Measurements from ENCODE around the gene KAZN.

Gene KAZN

DNA sequence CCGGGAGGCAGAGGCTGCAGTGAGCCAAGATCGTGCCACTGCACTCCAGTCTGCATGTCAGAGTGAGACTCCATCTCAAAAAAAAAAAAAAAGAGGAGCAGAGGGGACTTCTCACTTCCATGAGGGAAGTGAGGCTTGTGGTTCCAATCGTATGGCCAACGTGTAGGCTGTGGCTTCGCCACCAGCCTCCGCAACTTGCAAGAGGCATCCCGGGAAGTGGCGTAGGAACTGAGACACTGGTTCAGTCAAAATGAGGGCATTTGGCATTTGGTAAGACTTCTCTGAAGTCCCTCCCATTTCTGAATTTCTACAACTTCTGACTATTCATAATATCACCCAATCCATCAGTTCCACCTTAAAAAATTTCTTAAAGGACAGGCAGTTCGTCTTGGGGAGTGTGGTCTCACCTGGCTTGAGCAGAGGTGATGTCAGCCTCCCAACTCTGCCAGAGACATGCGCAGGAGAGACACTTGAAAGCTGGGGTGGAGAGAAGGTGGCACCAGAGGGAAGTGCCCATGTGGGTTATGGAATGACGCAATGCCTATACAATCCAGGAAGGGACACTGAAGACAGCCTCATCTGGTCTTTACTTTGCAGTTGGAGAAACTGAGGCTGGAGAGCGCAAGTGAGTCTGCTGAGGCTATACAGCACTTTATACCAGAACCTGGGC, 17.2 kb downstream of the KAZN start:
- no peak for TF ChIP-seq CTCF (IDR thresholded peaks at IDR 0.05; ENCODE audit: low read depth, low read length, missing control alignments)

DNA sequence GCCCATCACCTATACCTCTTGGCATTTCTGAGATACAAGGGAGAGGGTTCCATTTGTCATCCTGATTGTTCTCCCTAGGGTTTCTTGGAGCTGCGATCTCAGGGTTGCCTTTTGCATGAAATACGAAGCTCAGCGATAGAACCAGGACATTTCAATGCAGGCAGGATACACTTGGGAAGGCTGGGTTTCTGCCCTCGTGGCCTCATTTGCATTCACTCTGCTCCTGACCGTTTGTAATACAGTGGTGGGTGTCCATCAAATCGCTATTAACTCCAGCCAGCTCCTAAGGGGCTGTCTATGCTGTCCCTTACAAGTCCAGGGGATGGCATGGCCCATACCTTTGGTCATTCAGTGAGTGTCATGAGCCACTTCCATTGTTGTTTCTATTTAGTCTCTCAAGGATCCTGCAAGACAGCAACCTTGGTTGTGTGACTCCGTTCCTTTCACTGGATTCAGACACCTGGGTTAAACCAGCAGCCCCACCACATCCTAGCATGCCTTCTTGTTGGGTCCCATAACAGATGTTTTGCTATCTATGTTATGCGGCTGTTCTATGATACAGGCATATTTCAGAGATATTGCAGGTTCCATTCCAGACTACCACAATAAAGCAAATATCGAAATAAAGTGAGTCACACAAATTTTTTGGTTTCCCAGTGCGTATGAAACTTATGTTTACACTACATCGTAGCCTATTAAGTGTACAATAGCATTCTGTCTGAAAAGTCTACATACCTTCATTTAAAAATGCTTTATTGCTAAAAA, 18.3 kb downstream of the KAZN start:
- in situ Hi-C loops (cut with HindIII; ENCODE audit: low sequenced_read_pairs), result no loop called here
- H3K4me3 ChIP-seq (ENCODE audit: low read depth, low read length), result no peak overlapping the region
- TF ChIP-seq CTCF (IDR thresholded peaks at IDR 0.05; ENCODE audit: low read depth, low read length, missing control alignments), result no peak
- DNase-seq (ENCODE audit: low read depth), result no peak

More for the DNA sequence above, 17.2 kb downstream of the KAZN start:
- in situ Hi-C loops (cut with HindIII; ENCODE audit: low sequenced_read_pairs), result no loop called here
- H3K4me3 ChIP-seq (ENCODE audit: low read depth, low read length), result no peak overlapping the region
- DNase-seq (ENCODE audit: low read depth), result no peak

GRCh38 chr1:14617791-14618190, 19.3 kb downstream of the KAZN start:
- in situ Hi-C loops (cut with HindIII; ENCODE audit: low sequenced_read_pairs), result no loop called here
- no peak for TF ChIP-seq CTCF (IDR thresholded peaks at IDR 0.05; ENCODE audit: low read depth, low read length, missing control alignments)
- no peak for DNase-seq (ENCODE audit: low read depth)
- no peak overlapping the region for H3K4me3 ChIP-seq (ENCODE audit: low read depth, low read length)

GRCh38 chr1:14620941-14621340, 22.5 kb downstream of the KAZN start:
- TF ChIP-seq CTCF (IDR thresholded peaks at IDR 0.05; ENCODE audit: low read depth, low read length, missing control alignments), result no peak
- DNase-seq (ENCODE audit: low read depth), result no peak
- no peak overlapping the region for H3K4me3 ChIP-seq (ENCODE audit: low read depth, low read length)
- in situ Hi-C loops (cut with HindIII; ENCODE audit: low sequenced_read_pairs), result no loop called here

DNA sequence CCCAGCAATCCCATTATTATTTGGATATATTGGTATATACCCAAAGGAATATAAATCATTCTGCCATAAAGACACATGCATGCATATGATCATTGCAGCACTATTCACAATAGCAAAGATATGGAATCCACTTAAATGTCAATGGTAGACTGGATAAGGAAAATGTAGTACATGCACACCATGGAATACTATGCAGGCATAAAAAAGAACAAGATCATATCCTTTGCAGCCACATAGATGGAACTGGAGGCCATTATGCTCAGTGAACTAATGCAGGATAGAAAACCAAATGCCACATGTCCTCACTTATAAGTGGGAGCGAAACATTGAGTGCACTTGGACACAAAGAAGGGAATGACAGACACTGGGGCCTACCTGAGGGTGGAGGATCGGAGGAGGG, 24.6 kb downstream of the KAZN start:
- no peak overlapping the region for H3K4me3 ChIP-seq (ENCODE audit: low read depth, low read length)
- in situ Hi-C loops (cut with HindIII; ENCODE audit: low sequenced_read_pairs), result no loop called here
- no peak for DNase-seq (ENCODE audit: low read depth)
- TF ChIP-seq CTCF (IDR thresholded peaks at IDR 0.05; ENCODE audit: low read depth, low read length, missing control alignments), result no peak

DNA sequence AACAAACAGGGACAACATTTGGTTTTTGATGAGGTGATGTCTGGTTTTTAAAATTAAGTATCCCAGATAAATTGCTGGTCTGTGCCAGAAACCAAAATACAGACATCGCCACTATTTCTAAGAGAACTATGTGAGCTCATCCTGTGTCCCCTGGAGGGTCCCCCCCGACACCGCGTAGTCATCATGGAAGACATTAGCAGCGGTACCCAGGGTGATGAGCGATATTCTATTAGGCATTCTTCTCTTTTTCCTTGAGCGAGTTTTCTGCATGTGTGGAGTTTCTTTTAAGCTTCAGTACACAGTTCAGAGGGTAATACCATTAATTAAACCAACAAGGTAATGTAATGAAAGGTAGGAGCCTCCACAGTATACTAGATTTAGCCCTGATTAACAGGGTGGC, 26.5 kb downstream of the KAZN start:
- no peak overlapping the region for H3K4me3 ChIP-seq (ENCODE audit: low read depth, low read length)
- in situ Hi-C loops (cut with HindIII; ENCODE audit: low sequenced_read_pairs), result no loop called here

More for the DNA sequence above, 26.5 kb downstream of the KAZN start:
- no peak for DNase-seq (ENCODE audit: low read depth)
- TF ChIP-seq CTCF (IDR thresholded peaks at IDR 0.05; ENCODE audit: low read depth, low read length, missing control alignments), result no peak

Data from astrocyte of the cerebellum (primary cell).